ENCODE data around the gene MZT2A.
A peak's percentile ranks its signal among the peaks of the same experiment; 100 is the strongest.
"Not testable (repeated sequence)": the region's sequence is repeated elsewhere in the genome, so short reads cannot be mapped to it uniquely, and the experiment has no call there.

The MZT2A gene

GRCh38 chr2:131492015-131492417 lies at the start of gene MZT2A:
Gene MZT2A (minus strand): TSS chr2:131492397. CDS start chr2:131492376, 21 bp downstream.
- not testable (repeated sequence) for DNase-seq (ENCODE audit: low read depth)

GRCh38 chr2:131538856-131539255 lies 46.7 kb upstream of the MZT2A start:
- DNase-seq (ENCODE audit: low read depth): not testable (repeated sequence)

DNA sequence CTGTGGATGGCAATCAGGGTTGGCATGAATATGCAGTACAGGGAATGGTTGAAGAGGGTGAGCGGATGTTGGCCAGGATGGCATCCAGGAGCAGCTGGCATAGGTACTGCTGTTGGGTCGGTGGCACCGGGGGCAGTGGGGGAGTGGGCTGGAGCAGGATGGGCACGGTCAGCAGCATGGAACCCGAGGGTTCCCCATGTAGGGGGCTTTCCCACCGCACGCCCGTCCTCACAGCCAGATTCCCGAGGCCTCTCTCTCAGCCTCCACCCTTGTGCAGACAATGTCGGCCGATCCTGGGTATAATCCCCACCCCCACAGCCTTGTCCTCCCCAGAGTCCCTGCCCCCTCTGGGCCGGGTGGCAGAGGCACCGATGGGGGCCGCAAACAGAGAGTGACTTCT lies 44.6 kb upstream of the MZT2A start:
- DNase-seq (ENCODE audit: low read depth): not testable (repeated sequence)

- DNase-seq (ENCODE audit: low read depth): not testable (repeated sequence)
Measured at GRCh38 chr2:131535951-131536826, 44.0 kb upstream of the MZT2A start.

DNA sequence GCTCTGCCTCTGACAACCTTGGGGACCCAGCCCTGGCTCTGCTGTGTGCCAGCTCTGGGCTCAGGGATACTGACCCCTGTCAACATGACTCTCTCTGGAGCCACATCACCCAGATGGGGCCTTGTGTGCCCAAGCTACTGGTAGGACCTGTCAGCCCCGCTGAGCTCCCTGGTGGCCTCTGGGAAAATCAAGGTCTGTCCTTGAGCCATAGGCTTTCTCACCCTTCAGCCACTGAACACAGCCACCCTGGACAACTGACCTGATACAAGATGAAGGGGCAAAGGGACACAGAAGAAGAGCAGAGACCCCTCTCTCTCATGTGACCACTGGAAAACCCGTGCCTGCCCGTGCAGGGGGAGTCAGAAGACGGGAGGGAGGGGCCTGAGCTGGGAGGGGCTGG lies 43.3 kb upstream of the MZT2A start:
- no peak for DNase-seq (ENCODE audit: low read depth)

DNA sequence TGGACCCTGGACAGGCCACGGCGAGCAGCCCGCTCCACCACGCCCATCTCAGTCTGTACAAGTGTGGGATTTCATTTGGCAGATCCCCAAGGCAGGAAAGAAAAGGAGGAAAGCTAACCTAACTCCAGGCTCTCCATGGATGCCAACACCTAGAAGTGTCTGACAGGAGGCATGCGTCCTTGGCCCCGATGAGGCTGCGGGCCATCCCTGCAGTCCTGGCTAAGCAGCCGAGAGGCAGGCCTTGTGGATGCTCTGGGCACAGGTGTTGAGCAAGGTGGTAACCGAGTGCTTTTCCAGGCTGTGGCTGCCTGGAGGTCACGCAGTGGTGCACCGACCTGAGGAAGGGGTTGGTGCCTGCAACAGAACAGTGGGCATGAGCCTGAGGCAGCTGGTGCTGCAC lies 42.8 kb upstream of the MZT2A start:
- DNase-seq (ENCODE audit: low read depth): not testable (repeated sequence)

GRCh38 chr2:131534317-131534672 lies 42.1 kb upstream of the MZT2A start:
- DNase-seq (ENCODE audit: low read depth): not testable (repeated sequence)

DNA sequence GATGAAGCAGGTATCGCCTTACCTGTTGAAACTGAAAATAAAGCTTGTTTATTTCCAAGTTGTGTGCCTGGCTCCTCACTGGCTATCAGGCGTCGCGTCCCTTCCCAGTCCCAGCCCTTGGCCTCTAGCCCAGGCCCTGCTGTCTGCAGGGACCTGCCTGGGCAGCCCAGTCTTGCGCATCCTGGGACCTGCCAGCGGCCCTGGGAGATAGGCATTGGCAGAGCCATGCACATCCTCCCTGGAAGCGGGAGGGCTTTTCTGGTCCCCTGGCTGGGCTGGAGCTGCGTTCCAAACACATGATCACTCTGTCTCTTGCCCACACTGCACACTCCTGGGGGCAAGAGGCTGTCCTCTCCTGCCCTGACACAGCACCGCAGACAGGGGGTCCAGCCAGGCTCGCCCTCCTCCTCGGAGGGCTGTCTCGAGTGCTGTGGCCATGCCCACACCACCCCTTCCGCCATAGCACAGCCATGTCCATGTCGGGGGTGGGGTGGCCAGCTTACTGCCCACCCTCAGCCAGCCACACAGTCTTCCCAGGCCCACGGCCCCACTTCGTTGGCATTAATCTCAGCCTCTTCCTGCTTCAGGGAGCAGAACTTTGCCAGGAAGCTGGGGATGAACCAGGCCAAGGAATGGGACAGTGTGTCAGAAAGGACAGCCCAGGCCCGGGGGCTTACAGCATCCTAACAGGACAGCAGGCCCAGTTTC lies 41.6 kb upstream of the MZT2A start:
- DNase-seq (ENCODE audit: low read depth): not testable (repeated sequence)

GRCh38 chr2:131532723-131533608 lies 40.8 kb upstream of the MZT2A start:
- not testable (repeated sequence) for DNase-seq (ENCODE audit: low read depth)

DNA sequence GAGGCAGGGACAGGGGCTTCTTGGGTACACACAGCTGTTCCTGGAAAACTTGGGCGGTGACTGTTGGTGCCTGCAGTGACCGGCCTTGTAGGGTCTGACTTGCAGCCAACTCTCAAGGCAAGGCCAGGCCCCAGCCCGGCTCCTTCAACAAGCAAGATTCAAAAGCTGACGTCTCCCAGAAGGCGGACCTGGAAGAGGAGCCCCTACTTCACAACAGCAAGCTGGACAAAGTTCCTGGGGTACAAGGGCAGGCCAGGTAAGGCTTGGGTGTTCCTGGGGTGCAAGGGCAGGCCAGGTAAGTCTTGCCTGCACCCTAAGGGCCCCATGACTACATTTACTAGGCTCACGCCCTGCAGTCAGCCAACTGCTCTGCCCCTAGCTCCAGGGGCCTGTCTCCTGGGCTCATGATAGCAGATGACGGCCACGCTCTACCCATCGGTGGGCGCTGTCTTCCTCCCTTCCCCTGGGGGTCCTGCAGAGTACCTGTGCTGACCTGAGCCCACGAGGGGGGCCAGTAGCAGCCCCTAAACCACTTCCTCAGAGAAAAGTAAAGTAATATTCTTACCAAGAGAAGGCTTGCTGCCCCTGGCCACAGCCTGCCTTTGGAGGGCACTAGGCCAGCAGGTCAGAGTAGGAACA lies 39.5 kb upstream of the MZT2A start:
- DNase-seq (ENCODE audit: low read depth): not testable (repeated sequence)

DNA sequence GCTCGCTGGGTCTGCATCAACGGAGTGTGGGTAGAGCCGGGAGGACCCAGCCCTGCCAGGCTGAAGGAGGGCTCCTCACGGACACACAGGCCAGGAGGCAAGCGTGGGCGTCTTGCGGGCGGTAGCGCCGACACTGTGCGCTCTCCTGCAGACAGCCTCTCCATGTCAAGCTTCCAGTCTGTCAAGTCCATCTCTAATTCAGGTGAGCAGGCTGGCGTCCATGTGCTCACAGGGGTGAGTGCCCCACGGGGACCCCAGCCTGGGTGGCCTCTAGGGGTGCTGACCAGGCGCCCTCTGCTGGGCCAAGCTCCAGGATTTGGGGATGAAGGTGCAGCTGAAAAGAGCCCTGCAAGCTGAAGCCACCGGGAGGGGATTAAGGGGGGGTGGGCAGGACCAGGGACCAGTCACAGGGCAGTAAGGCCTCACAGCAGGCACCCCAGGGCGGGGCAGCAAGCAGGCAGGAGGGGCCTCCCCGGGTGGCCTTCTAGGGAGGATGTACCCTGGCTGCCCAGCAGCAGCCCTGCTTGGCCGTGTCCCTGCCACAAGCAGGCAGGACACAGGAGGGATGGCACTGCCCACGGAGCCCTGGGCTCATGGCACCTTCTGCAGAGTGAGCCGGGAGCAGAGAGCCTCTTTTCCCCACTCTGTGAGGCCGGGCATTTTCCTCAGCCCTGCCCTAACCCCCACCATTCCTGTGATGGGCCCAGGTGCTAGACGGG lies 38.6 kb upstream of the MZT2A start:
- DNase-seq (ENCODE audit: low read depth): not testable (repeated sequence)

GRCh38 chr2:131529864-131530445 lies 37.8 kb upstream of the MZT2A start:
- not testable (repeated sequence) for DNase-seq (ENCODE audit: low read depth)

- DNase-seq (ENCODE audit: low read depth): not testable (repeated sequence)
Measured at GRCh38 chr2:131528981-131529863, 37.0 kb upstream of the MZT2A start.

GRCh38 chr2:131527131-131528001 lies 35.2 kb upstream of the MZT2A start, which contains the start of gene CCDC74A:
Gene CCDC74A (plus strand): TSS chr2:131527888. CDS start chr2:131527971, 83 bp downstream.
- peak; percentile 67 for DNase-seq (ENCODE audit: low read depth)

DNA sequence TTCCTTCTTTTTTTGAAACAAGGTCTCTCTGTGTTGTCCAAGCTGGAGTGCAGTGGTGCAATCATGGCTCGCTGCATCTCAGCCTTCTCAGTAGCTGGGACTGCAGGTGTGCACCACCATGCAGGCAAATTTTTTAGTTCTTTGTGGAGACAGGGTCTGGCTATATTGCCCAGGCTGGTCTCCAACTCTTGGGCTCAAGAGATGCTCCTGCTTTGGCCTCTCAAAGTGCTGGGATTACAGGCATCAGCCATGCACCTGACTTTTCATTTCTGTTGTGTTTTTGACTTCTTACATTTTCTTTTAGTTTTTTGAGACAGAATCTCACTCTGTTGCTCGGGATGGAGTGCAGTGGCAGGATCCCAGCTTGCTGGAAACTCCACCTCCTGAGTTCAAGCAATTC lies 33.1 kb upstream of the MZT2A start:
- DNase-seq (ENCODE audit: low read depth): not testable (repeated sequence)

GRCh38 chr2:131521961-131522781 lies 30.0 kb upstream of the MZT2A start:
- DNase-seq (ENCODE audit: low read depth): no peak

GRCh38 chr2:131521524-131521923 lies 29.3 kb upstream of the MZT2A start:
- not testable (repeated sequence) for DNase-seq (ENCODE audit: low read depth)

Measured in activated T-cell treated with anti-CD3 and anti-CD28 coated beads for 24 hours (primary cell).